Osteoblast (primary cell): ENCODE measurements around the gene LMOD2. TPM values are rescaled to one million over a fixed set of nuclear protein-coding genes. Genes with fewer than 3 reads are reported as not detected.

ENCODE experiments used
- DNase-seq: peaks from one replicate; pipeline ENCODE4 v3.0.0; 2011; ENCODE audit warnings: low spot score, mixed read lengths; ENCODE audit not compliant: insufficient read length; ENCODE audit errors: missing footprints
- H2AFZ ChIP-seq: 2 replicates; pipeline ENCODE4 v1.6.0; 2011; ENCODE audit warnings: mild to moderate bottlenecking, low read length
- H3K27ac ChIP-seq: 2 replicates; pipeline ENCODE4 v1.5.1; 2011; ENCODE audit warnings: mild to moderate bottlenecking, low read depth, low read length, moderate library complexity
- H3K27me3 ChIP-seq: 2 replicates; pipeline ENCODE4 v1.6.0; 2012; ENCODE audit warnings: mild to moderate bottlenecking, control low read depth, inconsistent platforms, low read length, moderate library complexity; ENCODE audit not compliant: insufficient read depth
- H3K36me3 ChIP-seq: 2 replicates; pipeline ENCODE4 v1.5.1; 2011; ENCODE audit warnings: mild to moderate bottlenecking, low read length, control low read depth, moderate library complexity; ENCODE audit not compliant: insufficient read depth
- H3K4me1 ChIP-seq: 2 replicates; pipeline ENCODE4 v1.5.1; 2011; ENCODE audit warnings: mild to moderate bottlenecking, low read length, control low read depth, moderate library complexity; ENCODE audit not compliant: insufficient read depth
- H3K4me2 ChIP-seq: 2 replicates; pipeline ENCODE4 v1.6.0; 2011; ENCODE audit warnings: mild to moderate bottlenecking, low read length; ENCODE audit not compliant: insufficient read depth
- H3K4me3 ChIP-seq: fragments of 200-600 bp; sonication (generic); 3 replicates; pipeline ENCODE4 v1.5.1; 2012; ENCODE audit warnings: mild to moderate bottlenecking, low read length, inconsistent platforms; ENCODE audit not compliant: insufficient read depth
- H3K79me2 ChIP-seq: 2 replicates; pipeline ENCODE4 v1.6.0; 2012; ENCODE audit warnings: mild to moderate bottlenecking, low read length, control low read depth, inconsistent platforms; ENCODE audit not compliant: insufficient read depth
- H3K9me3 ChIP-seq: 2 replicates; pipeline ENCODE4 v1.5.1; 2011; ENCODE audit warnings: low read depth, low read length, control low read depth
- H4K20me1 ChIP-seq: 2 replicates; pipeline ENCODE4 v1.6.0; 2012; ENCODE audit warnings: mild to moderate bottlenecking, low read length, control low read depth; ENCODE audit not compliant: insufficient read depth
- total RNA-seq: library from RNA; depleted of rRNA; stranded (reverse); fragments of >200 nt; gene quantifications from 2 replicates; pipeline ENCODE4 v1.2.3, GENCODE V29; 2012
- TF ChIP-seq, protein P1 (sequence below): IDR thresholded peaks from 2 replicates; pipeline ENCODE4 v1.5.1; 2011; ENCODE audit warnings: mild to moderate bottlenecking, low read depth, low read length, moderate library complexity; ENCODE audit errors: extremely low read depth

The LMOD2 gene
- total RNA-seq, 1 donor, result not detected

DNA sequence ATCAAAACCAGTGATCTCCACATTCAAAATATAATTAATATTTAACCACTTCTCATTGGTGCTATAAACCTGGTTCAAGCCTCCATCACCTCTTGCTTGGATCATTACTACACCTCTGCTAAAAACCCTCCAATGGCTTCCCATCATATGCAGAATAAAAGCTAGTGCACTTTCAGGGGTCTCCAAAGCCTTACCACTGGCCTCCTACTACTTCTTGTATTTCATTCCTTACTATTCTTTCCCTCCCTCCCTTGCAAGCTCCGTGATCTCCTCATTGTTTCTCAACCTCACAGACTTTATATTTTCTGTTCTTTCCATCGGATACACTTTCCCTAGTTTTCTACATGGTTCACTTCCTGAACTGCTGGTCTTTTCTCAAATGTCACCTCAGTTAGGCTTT, 31.5 kb downstream of the LMOD2 start:
- H4K20me1 ChIP-seq, result no peaks in the 10 kb centered on the region
- TF ChIP-seq, protein P1, sequence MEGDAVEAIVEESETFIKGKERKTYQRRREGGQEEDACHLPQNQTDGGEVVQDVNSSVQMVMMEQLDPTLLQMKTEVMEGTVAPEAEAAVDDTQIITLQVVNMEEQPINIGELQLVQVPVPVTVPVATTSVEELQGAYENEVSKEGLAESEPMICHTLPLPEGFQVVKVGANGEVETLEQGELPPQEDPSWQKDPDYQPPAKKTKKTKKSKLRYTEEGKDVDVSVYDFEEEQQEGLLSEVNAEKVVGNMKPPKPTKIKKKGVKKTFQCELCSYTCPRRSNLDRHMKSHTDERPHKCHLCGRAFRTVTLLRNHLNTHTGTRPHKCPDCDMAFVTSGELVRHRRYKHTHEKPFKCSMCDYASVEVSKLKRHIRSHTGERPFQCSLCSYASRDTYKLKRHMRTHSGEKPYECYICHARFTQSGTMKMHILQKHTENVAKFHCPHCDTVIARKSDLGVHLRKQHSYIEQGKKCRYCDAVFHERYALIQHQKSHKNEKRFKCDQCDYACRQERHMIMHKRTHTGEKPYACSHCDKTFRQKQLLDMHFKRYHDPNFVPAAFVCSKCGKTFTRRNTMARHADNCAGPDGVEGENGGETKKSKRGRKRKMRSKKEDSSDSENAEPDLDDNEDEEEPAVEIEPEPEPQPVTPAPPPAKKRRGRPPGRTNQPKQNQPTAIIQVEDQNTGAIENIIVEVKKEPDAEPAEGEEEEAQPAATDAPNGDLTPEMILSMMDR, result no peak
- H3K9me3 ChIP-seq, result no peaks in the 10 kb centered on the region

GRCh38 chr7:123687727-123688126, 32.1 kb downstream of the LMOD2 start:
- peaks cover 16% of the 10 kb centered on the region for H3K36me3 ChIP-seq
- H2AFZ ChIP-seq, result no peak overlapping the region
- no peaks in the 10 kb centered on the region for H4K20me1 ChIP-seq
- TF ChIP-seq, protein P1, result no peak
- DNase-seq, result no peak
- H3K9me3 ChIP-seq, result no peaks in the 10 kb centered on the region
- H3K27ac ChIP-seq, result no peak overlapping the region
- H3K4me1 ChIP-seq, result peaks cover 4% of the 10 kb centered on the region
- H3K27me3 ChIP-seq, result no peaks in the 10 kb centered on the region
- H3K4me3 ChIP-seq, result no peak overlapping the region
- no peak overlapping the region for H3K4me2 ChIP-seq
- H3K79me2 ChIP-seq, result no peaks in the 10 kb centered on the region

More for the DNA sequence above, 31.5 kb downstream of the LMOD2 start:
- no peaks in the 10 kb centered on the region for H3K79me2 ChIP-seq
- no peak overlapping the region for H3K4me3 ChIP-seq
- H2AFZ ChIP-seq, result no peak overlapping the region
- H3K4me1 ChIP-seq, result peaks cover 4% of the 10 kb centered on the region
- no peak overlapping the region for H3K27ac ChIP-seq
- H3K36me3 ChIP-seq, result peaks cover 11% of the 10 kb centered on the region
- no peak for DNase-seq
- no peaks in the 10 kb centered on the region for H3K27me3 ChIP-seq
- no peak overlapping the region for H3K4me2 ChIP-seq

DNA sequence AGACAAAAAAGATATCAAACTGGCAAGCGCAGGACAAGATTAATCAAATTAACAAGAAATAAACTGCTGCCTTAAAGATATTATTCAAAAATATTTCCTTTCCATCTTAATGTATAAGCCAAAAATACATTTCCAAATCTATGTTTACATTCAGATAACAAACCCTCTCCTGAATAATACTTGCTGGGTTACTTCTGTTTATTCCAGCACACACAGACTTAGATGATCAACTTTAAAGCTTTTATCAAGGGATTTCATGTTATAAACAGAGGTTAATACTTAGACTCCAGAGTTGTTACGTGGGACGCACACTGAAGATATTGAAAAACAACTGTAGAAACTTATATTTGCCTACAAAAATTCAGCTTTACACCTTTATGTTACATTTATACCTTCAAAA, 33.6 kb downstream of the LMOD2 start:
- H3K27ac ChIP-seq, result no peak overlapping the region
- H3K4me2 ChIP-seq, result no peak overlapping the region
- TF ChIP-seq, protein P1, result no peak
- H3K4me3 ChIP-seq, result no peak overlapping the region
- H3K27me3 ChIP-seq, result no peaks in the 10 kb centered on the region
- peaks cover 20% of the 10 kb centered on the region for H3K36me3 ChIP-seq
- no peak for DNase-seq
- no peaks in the 10 kb centered on the region for H3K79me2 ChIP-seq
- no peaks in the 10 kb centered on the region for H3K4me1 ChIP-seq
- H2AFZ ChIP-seq, result no peak overlapping the region
- no peaks in the 10 kb centered on the region for H4K20me1 ChIP-seq
- no peaks in the 10 kb centered on the region for H3K9me3 ChIP-seq

- H2AFZ ChIP-seq, result no peak overlapping the region
- H3K27ac ChIP-seq, result no peak overlapping the region
- H4K20me1 ChIP-seq, result no peaks in the 10 kb centered on the region
- H3K27me3 ChIP-seq, result no peaks in the 10 kb centered on the region
- H3K4me1 ChIP-seq, result no peaks in the 10 kb centered on the region
- TF ChIP-seq, protein P1, result no peak
- no peak for DNase-seq
- H3K4me3 ChIP-seq, result no peak overlapping the region
- no peaks in the 10 kb centered on the region for H3K79me2 ChIP-seq
- H3K9me3 ChIP-seq, result no peaks in the 10 kb centered on the region
- H3K36me3 ChIP-seq, result peaks cover 20% of the 10 kb centered on the region
- no peak overlapping the region for H3K4me2 ChIP-seq
Observed at GRCh38 chr7:123690550-123690949, 34.9 kb downstream of the LMOD2 start.
